T-helper 1 cell treated with Interleukin-12 subunit alpha and Interleukin-12 subunit beta and Interleukin-4 antibody, amounts not matched to agents 30 μg/mL and 1 μg/mL, for 36 hours (primary cell): ENCODE results near the gene BEST3.

Source experiments
- H3K27ac Mint-ChIP-seq: one replicate; pipeline ENCODE4 v1.8.0; 2021; ENCODE audit warnings: mild to moderate bottlenecking, mixed read lengths
- H3K27me3 Mint-ChIP-seq: one replicate; pipeline ENCODE4 v1.8.0; 2021; ENCODE audit warnings: low read depth, mixed read lengths
- H3K36me3 Mint-ChIP-seq: one replicate; pipeline ENCODE4 v1.8.0; 2021; ENCODE audit warnings: low read depth, mixed read lengths
- H3K4me1 Mint-ChIP-seq: one replicate; pipeline ENCODE4 v1.8.0; 2021; ENCODE audit warnings: low read depth, mixed read lengths
- H3K4me3 Mint-ChIP-seq: one replicate; pipeline ENCODE4 v1.8.0; 2021; ENCODE audit warnings: mild to moderate bottlenecking, moderate library complexity, mixed read lengths
- H3K9me3 Mint-ChIP-seq: one replicate; pipeline ENCODE4 v1.8.0; 2021; ENCODE audit warnings: mixed read lengths

The BEST3 gene

DNA sequence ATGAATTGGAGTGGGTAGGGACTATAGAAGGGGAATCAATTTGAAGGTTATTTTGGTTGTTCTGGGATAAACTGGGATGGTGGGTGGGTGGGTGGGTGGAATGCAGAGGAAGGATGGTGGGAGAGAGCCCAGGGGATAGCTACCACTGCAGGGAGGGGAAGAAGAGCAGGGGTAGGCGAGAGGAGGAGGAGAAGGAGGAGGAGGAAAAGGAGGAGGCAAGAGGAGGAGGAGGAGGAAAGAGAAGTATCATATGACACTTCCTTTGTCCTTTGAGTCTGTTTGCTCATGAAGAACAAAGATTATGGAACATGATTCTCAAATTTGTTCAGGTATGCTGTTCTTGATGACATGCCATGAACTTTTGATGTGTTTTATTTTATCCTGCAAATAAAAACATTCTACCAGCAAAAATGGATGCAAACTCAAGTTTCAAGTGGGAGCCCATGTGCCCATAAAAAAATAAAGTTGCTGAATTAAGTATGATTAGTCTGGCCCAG lies 4.1 kb upstream of the BEST3 start:
- H3K27ac Mint-ChIP-seq = no peak overlapping the region
- no peaks in the 10 kb centered on the region for H3K36me3 Mint-ChIP-seq
- no peaks in the 10 kb centered on the region for H3K9me3 Mint-ChIP-seq
- no peaks in the 10 kb centered on the region for H3K4me1 Mint-ChIP-seq
- H3K27me3 Mint-ChIP-seq = peaks cover 6% of the 10 kb centered on the region
- no peak overlapping the region for H3K4me3 Mint-ChIP-seq

GRCh38 chr12:69701826-69702225 lies 2.7 kb upstream of the BEST3 start:
- no peaks in the 10 kb centered on the region for H3K36me3 Mint-ChIP-seq
- H3K4me1 Mint-ChIP-seq = no peaks in the 10 kb centered on the region
- H3K4me3 Mint-ChIP-seq = no peak overlapping the region
- H3K9me3 Mint-ChIP-seq = no peaks in the 10 kb centered on the region
- peaks cover 6% of the 10 kb centered on the region for H3K27me3 Mint-ChIP-seq
- no peak overlapping the region for H3K27ac Mint-ChIP-seq

DNA sequence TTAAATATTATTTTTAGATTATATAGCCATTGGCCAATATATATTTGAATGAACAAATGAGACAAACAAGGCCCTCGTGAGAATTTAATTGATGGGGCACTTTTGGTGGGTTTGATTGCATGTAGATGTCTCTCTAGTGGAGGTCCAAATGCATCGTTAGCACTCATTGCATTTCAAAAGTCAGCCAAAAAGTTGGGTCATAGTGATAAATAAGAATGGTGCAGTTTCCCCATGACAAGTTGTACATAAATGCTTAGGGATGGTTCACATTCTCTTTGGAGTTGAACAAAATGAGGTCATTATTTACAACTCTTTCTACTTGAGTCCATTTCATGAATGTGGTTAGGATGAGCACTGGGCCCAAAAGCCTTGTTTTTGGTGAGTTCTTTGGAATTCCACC lies 1.0 kb downstream of the BEST3 start:
- H3K36me3 Mint-ChIP-seq = no peaks in the 10 kb centered on the region
- H3K4me1 Mint-ChIP-seq = no peaks in the 10 kb centered on the region
- H3K9me3 Mint-ChIP-seq = no peaks in the 10 kb centered on the region
- no peak overlapping the region for H3K4me3 Mint-ChIP-seq
- H3K27ac Mint-ChIP-seq = no peak overlapping the region
- H3K27me3 Mint-ChIP-seq = peaks cover 3% of the 10 kb centered on the region

- Mint-ChIP-seq H3K36me3 (no peaks in the 10 kb centered on the region), H3K9me3 (no peaks in the 10 kb centered on the region), H3K4me1 (peaks cover 8% of the 10 kb centered on the region), H3K27ac (no peak overlapping the region), H3K27me3 (peaks cover 10% of the 10 kb centered on the region), H3K4me3 (no peak overlapping the region)
These were observed 5.0 kb downstream of the BEST3 start for GRCh38 chr12:69694123-69694522.

DNA sequence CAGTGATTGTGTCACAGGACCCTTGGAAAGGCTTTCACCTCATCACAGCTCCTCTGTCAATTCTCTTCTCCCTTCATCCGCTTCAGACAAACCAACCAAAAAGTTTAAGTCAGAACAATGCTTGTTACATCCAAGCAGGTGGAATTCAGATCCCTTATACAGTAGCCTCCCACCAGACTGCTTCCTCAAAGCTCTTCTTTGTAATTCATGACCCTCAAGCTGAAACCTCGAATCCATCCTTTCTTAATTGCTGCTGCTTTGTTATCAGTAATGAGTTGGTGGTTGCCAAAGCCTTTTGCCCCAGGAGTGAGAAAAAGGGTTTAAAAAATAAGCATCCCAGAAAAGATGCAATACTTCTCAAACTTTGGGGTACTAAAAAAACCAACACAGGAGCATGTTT lies 9.5 kb downstream of the BEST3 start:
- Mint-ChIP-seq H3K36me3 (no peaks in the 10 kb centered on the region), H3K9me3 (no peaks in the 10 kb centered on the region), H3K4me1 (peaks cover 10% of the 10 kb centered on the region), H3K4me3 (no peak overlapping the region), H3K27ac (no peak overlapping the region), H3K27me3 (peaks cover 28% of the 10 kb centered on the region)

- Mint-ChIP-seq H3K27me3 (peaks cover 35% of the 10 kb centered on the region), H3K4me1 (peaks cover 10% of the 10 kb centered on the region), H3K9me3 (no peaks in the 10 kb centered on the region), H3K27ac (no peak overlapping the region), H3K36me3 (no peaks in the 10 kb centered on the region), H3K4me3 (no peak overlapping the region)
These were observed 10.4 kb downstream of the BEST3 start for GRCh38 chr12:69688471-69689427.

DNA sequence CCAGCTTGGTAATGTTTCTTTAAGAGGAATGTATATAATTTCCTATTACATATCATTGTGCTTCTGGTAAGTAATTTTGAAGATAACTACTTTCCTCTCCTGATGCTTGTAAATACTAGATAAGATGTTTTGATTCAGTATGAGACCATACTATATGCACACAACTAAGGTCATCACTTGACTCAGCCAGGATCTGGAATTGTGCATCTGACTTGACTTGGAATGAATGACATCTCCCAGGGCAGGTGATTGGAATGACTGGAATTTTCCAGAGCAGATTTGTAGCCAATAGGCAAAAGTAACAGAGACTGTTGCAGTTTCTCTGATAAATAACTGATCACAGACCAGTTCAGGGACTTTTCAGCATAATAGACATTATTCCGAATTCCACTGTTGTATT lies 11.1 kb downstream of the BEST3 start:
- H3K4me1 Mint-ChIP-seq = peaks cover 10% of the 10 kb centered on the region

GRCh38 chr12:69687390-69687789 lies 11.7 kb downstream of the BEST3 start:
- no peaks in the 10 kb centered on the region for H3K9me3 Mint-ChIP-seq
- H3K27ac Mint-ChIP-seq = no peak overlapping the region
- H3K4me3 Mint-ChIP-seq = no peak overlapping the region
- H3K4me1 Mint-ChIP-seq = peaks cover 10% of the 10 kb centered on the region
- H3K27me3 Mint-ChIP-seq = peaks cover 35% of the 10 kb centered on the region
- H3K36me3 Mint-ChIP-seq = no peaks in the 10 kb centered on the region

More for the DNA sequence above, 11.1 kb downstream of the BEST3 start:
- no peak overlapping the region for H3K27ac Mint-ChIP-seq
- no peak overlapping the region for H3K4me3 Mint-ChIP-seq
- peaks cover 35% of the 10 kb centered on the region for H3K27me3 Mint-ChIP-seq
- H3K36me3 Mint-ChIP-seq = no peaks in the 10 kb centered on the region
- no peaks in the 10 kb centered on the region for H3K9me3 Mint-ChIP-seq

GRCh38 chr12:69686731-69687130 lies 12.4 kb downstream of the BEST3 start:
- no peak overlapping the region for H3K4me3 Mint-ChIP-seq
- no peak overlapping the region for H3K27ac Mint-ChIP-seq
- peaks cover 10% of the 10 kb centered on the region for H3K4me1 Mint-ChIP-seq
- peaks cover 29% of the 10 kb centered on the region for H3K27me3 Mint-ChIP-seq
- no peaks in the 10 kb centered on the region for H3K9me3 Mint-ChIP-seq
- H3K36me3 Mint-ChIP-seq = no peaks in the 10 kb centered on the region

- Mint-ChIP-seq H3K4me1 (peaks cover 10% of the 10 kb centered on the region), H3K9me3 (no peaks in the 10 kb centered on the region), H3K27ac (no peak overlapping the region), H3K27me3 (peaks cover 28% of the 10 kb centered on the region), H3K36me3 (no peaks in the 10 kb centered on the region), H3K4me3 (no peak overlapping the region)
These were observed 13.3 kb downstream of the BEST3 start for GRCh38 chr12:69685810-69686209.

GRCh38 chr12:69684466-69684865 lies 14.6 kb downstream of the BEST3 start:
- H3K27me3 Mint-ChIP-seq = peaks cover 28% of the 10 kb centered on the region
- peaks cover 6% of the 10 kb centered on the region for H3K4me1 Mint-ChIP-seq
- H3K9me3 Mint-ChIP-seq = no peaks in the 10 kb centered on the region
- no peaks in the 10 kb centered on the region for H3K36me3 Mint-ChIP-seq
- H3K27ac Mint-ChIP-seq = no peak overlapping the region
- no peak overlapping the region for H3K4me3 Mint-ChIP-seq

GRCh38 chr12:69682110-69682755 lies 16.9 kb downstream of the BEST3 start:
- no peak overlapping the region for H3K4me3 Mint-ChIP-seq
- H3K27me3 Mint-ChIP-seq = peaks cover 24% of the 10 kb centered on the region
- no peaks in the 10 kb centered on the region for H3K36me3 Mint-ChIP-seq
- H3K9me3 Mint-ChIP-seq = no peaks in the 10 kb centered on the region
- no peak overlapping the region for H3K27ac Mint-ChIP-seq
- no peaks in the 10 kb centered on the region for H3K4me1 Mint-ChIP-seq

DNA sequence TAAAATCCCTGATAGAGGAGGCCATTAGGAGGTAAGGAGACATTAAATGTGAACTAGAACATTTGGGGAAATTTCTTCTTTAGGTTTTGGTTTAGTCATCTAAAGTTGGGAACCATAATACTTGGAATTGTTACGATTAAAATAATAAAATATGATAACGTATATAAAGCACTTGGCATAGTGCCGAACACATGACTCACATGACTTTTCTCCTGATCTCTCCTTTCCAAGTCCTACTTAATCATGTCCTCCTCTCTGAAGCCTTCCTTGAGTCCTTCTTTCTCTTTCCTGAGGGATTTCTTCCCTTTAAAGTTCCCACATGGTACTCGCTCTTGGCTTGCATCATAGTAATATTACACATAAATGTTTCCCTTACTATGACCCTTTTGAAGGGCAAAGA lies 20.0 kb downstream of the BEST3 start:
- Mint-ChIP-seq H3K9me3 (no peaks in the 10 kb centered on the region), H3K4me3 (no peak overlapping the region), H3K36me3 (no peaks in the 10 kb centered on the region), H3K27ac (no peak overlapping the region), H3K4me1 (no peaks in the 10 kb centered on the region), H3K27me3 (peaks cover 2% of the 10 kb centered on the region)

GRCh38 chr12:69676257-69677012 lies 22.7 kb downstream of the BEST3 start:
- Mint-ChIP-seq H3K4me3 (no peak overlapping the region), H3K4me1 (no peaks in the 10 kb centered on the region), H3K27ac (no peak overlapping the region), H3K36me3 (no peaks in the 10 kb centered on the region), H3K9me3 (no peaks in the 10 kb centered on the region), H3K27me3 (peaks cover 3% of the 10 kb centered on the region)
